GM12875 (cell line): ENCODE measurements around the gene CD82.

Source experiments
- H3K4me3 ChIP-seq: one replicate; pipeline ENCODE4 v1.5.1; 2011; ENCODE audit warnings: low read depth, low read length, control low read depth
- CTCF ChIP-seq: IDR thresholded peaks from 2 replicates; pipeline ENCODE4 v1.5.1; 2011; ENCODE audit warnings: low read depth, mild to moderate bottlenecking, control low read depth, inconsistent platforms, low read length, moderate library complexity, borderline replicate concordance; ENCODE audit not compliant: insufficient read depth

Gene CD82

GRCh38 chr11:44577231-44577830, 11.9 kb downstream of the CD82 start:
- no peak for TF ChIP-seq CTCF
- no peak overlapping the region for H3K4me3 ChIP-seq

- no peak overlapping the region for H3K4me3 ChIP-seq
- TF ChIP-seq CTCF, result no peak
Observed at GRCh38 chr11:44578279-44578678, 12.8 kb downstream of the CD82 start.

- no peak overlapping the region for H3K4me3 ChIP-seq
- TF ChIP-seq CTCF, result no peak
Observed at GRCh38 chr11:44579302-44579761, 13.9 kb downstream of the CD82 start.

GRCh38 chr11:44580701-44581100, 15.2 kb downstream of the CD82 start:
- TF ChIP-seq CTCF, result no peak
- H3K4me3 ChIP-seq, result no peak overlapping the region

GRCh38 chr11:44581246-44581645, 15.8 kb downstream of the CD82 start:
- H3K4me3 ChIP-seq, result no peak overlapping the region
- no peak for TF ChIP-seq CTCF

- no peak overlapping the region for H3K4me3 ChIP-seq
- TF ChIP-seq CTCF, result no peak
Observed at GRCh38 chr11:44582641-44583352, 17.3 kb downstream of the CD82 start.

GRCh38 chr11:44583353-44583669, 17.8 kb downstream of the CD82 start:
- H3K4me3 ChIP-seq, result no peak overlapping the region
- no peak for TF ChIP-seq CTCF
